Measurements from ENCODE around the gene B9D2.
"Not testable (repeated sequence)": the region's sequence is repeated elsewhere in the genome, so short reads cannot be mapped to it uniquely, and the experiment has no call there.

B9D2 gene

GRCh38 chr19:41355035-41355434 lies 8.9 kb downstream of the B9D2 start:
- DNase-seq (ENCODE audit: insufficient read length, low spot score) = no peak
- TF ChIP-seq POLR2A (IDR thresholded peaks at IDR 0.05; ENCODE audit: low read depth, low read length) = no peak
- no peak for FAIRE-seq

GRCh38 chr19:41354343-41354953 lies 9.5 kb downstream of the B9D2 start:
- no peak for FAIRE-seq
- DNase-seq (ENCODE audit: insufficient read length, low spot score) = no peak
- TF ChIP-seq POLR2A (IDR thresholded peaks at IDR 0.05; ENCODE audit: low read depth, low read length) = no peak

GRCh38 chr19:41353466-41354342 lies 10.2 kb downstream of the B9D2 start, which contains the start of gene TGFB1:
TGFB1 (minus strand) TSS chr19:41353922; CDS start chr19:41353044, 878 bp downstream.
- FAIRE-seq (no peak), DNase-seq (ENCODE audit: insufficient read length, low spot score) (peak; percentile 97)
- peak; percentile 81 for TF ChIP-seq POLR2A (IDR thresholded peaks at IDR 0.05; ENCODE audit: low read depth, low read length)

- FAIRE-seq (no peak), DNase-seq (ENCODE audit: insufficient read length, low spot score) (no peak)
Measured at GRCh38 chr19:41352609-41353465, 11.1 kb downstream of the B9D2 start.

GRCh38 chr19:41352279-41352608 lies 11.7 kb downstream of the B9D2 start:
- TF ChIP-seq POLR2A (IDR thresholded peaks at IDR 0.05; ENCODE audit: low read depth, low read length) = no peak
- DNase-seq (ENCODE audit: insufficient read length, low spot score) = no peak
- no peak for FAIRE-seq

More at GRCh38 chr19:41352609-41353465, 11.1 kb downstream of the B9D2 start:
- 0 out of 2 replicates have a peak, but pooled peaks have one; percentile 28 for TF ChIP-seq POLR2A (IDR thresholded peaks at IDR 0.05; ENCODE audit: low read depth, low read length)

- TF ChIP-seq POLR2A (IDR thresholded peaks at IDR 0.05; ENCODE audit: low read depth, low read length) = 0 out of 2 replicates have a peak, but pooled peaks have one; percentile 31
- FAIRE-seq (no peak), DNase-seq (ENCODE audit: insufficient read length, low spot score) (peak; percentile 87)
Measured at GRCh38 chr19:41351339-41352245, 12.4 kb downstream of the B9D2 start.

- TF ChIP-seq POLR2A (IDR thresholded peaks at IDR 0.05; ENCODE audit: low read depth, low read length) = no peak
- DNase-seq (ENCODE audit: insufficient read length, low spot score) (no peak), FAIRE-seq (no peak)
Measured at GRCh38 chr19:41350735-41351338, 13.1 kb downstream of the B9D2 start.

- FAIRE-seq; DNase-seq (ENCODE audit: insufficient read length, low spot score): not testable (repeated sequence)
Measured at GRCh38 chr19:41346916-41347315, 17.0 kb downstream of the B9D2 start.

- FAIRE-seq = no peak
- no peak for TF ChIP-seq POLR2A (IDR thresholded peaks at IDR 0.05; ENCODE audit: low read depth, low read length)
- DNase-seq (ENCODE audit: insufficient read length, low spot score) = no peak
Measured at GRCh38 chr19:41344162-41344561, 19.8 kb downstream of the B9D2 start.

- DNase-seq (ENCODE audit: insufficient read length, low spot score) = no peak
- TF ChIP-seq POLR2A (IDR thresholded peaks at IDR 0.05; ENCODE audit: low read depth, low read length) = no peak
- FAIRE-seq = no peak
Measured at GRCh38 chr19:41341669-41342490, 22.1 kb downstream of the B9D2 start.

- no peak for TF ChIP-seq POLR2A (IDR thresholded peaks at IDR 0.05; ENCODE audit: low read depth, low read length)
- DNase-seq (ENCODE audit: insufficient read length, low spot score) (no peak), FAIRE-seq (no peak)
Measured at GRCh38 chr19:41339936-41340335, 24.0 kb downstream of the B9D2 start.

- FAIRE-seq (no peak), DNase-seq (ENCODE audit: insufficient read length, low spot score) (no peak)
- no peak for TF ChIP-seq POLR2A (IDR thresholded peaks at IDR 0.05; ENCODE audit: low read depth, low read length)
Measured at GRCh38 chr19:41335467-41335866, 28.5 kb downstream of the B9D2 start.
